ENCODE measurements around the gene RPN2. TPM values are rescaled to one million over a fixed set of nuclear protein-coding genes. Genes with fewer than 3 reads are reported as not detected.

RPN2 gene
- total and polyA plus RNA-seq, 9 of the 15 experiments (the other 6 are each of a cell fraction or from before 2014, with no cell fraction given): 168 to 548 (median 325) TPM

DNA sequence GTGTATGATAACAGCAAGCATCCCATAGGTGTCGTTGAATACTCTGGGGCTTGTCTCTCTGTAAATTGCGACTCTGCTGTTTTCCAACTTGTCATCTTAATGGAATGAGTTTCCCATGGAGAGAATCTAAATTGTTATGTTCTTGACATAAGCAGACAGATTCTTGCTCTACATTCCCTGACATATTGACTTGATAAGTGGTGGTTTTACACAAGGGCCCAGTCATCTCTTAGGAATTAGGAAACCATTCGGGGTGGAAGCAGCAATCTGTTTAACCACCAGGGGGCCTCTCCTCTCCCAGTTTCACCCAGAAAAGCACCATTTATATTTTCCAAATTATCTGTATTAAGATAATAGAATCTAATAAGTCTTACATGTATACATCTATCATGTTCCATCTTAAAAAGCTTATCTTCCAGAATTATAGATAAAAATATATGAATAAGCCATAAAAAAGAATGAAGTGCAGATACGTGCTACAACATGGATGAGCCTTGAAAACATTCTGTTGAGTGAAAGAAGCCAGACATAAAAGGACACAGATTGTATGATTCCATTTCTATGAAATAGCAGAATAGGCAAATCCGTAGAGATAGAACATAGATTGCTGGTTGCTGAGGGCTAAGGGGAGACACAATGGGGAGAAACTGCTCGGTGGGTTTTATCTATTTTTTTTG lies 23.3 kb downstream of the RPN2 start (continued):
- TF ChIP-seq, protein P1, sequence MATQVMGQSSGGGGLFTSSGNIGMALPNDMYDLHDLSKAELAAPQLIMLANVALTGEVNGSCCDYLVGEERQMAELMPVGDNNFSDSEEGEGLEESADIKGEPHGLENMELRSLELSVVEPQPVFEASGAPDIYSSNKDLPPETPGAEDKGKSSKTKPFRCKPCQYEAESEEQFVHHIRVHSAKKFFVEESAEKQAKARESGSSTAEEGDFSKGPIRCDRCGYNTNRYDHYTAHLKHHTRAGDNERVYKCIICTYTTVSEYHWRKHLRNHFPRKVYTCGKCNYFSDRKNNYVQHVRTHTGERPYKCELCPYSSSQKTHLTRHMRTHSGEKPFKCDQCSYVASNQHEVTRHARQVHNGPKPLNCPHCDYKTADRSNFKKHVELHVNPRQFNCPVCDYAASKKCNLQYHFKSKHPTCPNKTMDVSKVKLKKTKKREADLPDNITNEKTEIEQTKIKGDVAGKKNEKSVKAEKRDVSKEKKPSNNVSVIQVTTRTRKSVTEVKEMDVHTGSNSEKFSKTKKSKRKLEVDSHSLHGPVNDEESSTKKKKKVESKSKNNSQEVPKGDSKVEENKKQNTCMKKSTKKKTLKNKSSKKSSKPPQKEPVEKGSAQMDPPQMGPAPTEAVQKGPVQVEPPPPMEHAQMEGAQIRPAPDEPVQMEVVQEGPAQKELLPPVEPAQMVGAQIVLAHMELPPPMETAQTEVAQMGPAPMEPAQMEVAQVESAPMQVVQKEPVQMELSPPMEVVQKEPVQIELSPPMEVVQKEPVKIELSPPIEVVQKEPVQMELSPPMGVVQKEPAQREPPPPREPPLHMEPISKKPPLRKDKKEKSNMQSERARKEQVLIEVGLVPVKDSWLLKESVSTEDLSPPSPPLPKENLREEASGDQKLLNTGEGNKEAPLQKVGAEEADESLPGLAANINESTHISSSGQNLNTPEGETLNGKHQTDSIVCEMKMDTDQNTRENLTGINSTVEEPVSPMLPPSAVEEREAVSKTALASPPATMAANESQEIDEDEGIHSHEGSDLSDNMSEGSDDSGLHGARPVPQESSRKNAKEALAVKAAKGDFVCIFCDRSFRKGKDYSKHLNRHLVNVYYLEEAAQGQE (IDR thresholded peaks at IDR 0.05; ENCODE audit: borderline replicate concordance): peak; percentile 14; the same call in 1 of the 2 replicates
- TF ChIP-seq, protein P1 (CRISPR knock-in tag; IDR thresholded peaks at IDR 0.05; ENCODE audit: low read depth): no peak
- no peak for TF ChIP-seq PHB2 (IDR thresholded peaks at IDR 0.05; ENCODE audit: low read depth)
- TF ChIP-seq HMG20A (CRISPR knock-in tag; conservative IDR thresholded peaks at IDR 0.05): no peak
- no peak for TF ChIP-seq NR2C1 (IDR thresholded peaks at IDR 0.05)
- TF ChIP-seq NR2C1 (tag; IDR thresholded peaks at IDR 0.05): no peak
- no peak for TF ChIP-seq SREBF2 (CRISPR knock-in tag; IDR thresholded peaks at IDR 0.05)
- no peak for TF ChIP-seq ZNF23 (CRISPR knock-in tag; IDR thresholded peaks at IDR 0.05)
